Skeletal muscle tissue (tissue), 4 donors: ENCODE results near the gene ITIH2. TPM values are rescaled to one million over a fixed set of nuclear protein-coding genes. Genes with fewer than 3 reads are reported as not detected.

Experiments used
- H3K27ac ChIP-seq: one replicate; pipeline ENCODE4 v1.7.0; 2013; ENCODE audit warnings: mild to moderate bottlenecking, low read depth, low read length, inconsistent platforms
- H3K27me3 ChIP-seq, 3 donors: one replicate each; pipeline ENCODE4 v1.7.0; 2013; ENCODE audit warnings: low read length in 3 of 3; ENCODE audit not compliant: control insufficient read depth in 3 of 3, insufficient read depth in 3 of 3
- H3K36me3 ChIP-seq, 3 donors: one replicate each; pipeline ENCODE4 v1.7.0; 2013; ENCODE audit warnings: low read length in 3 of 3; ENCODE audit not compliant: control insufficient read depth in 3 of 3, insufficient read depth in 3 of 3
- H3K4me1 ChIP-seq, 3 donors: one replicate each; pipeline ENCODE4 v1.7.0; 2013; ENCODE audit warnings: low read length in 3 of 3, mild to moderate bottlenecking in 3 of 3; ENCODE audit not compliant: control insufficient read depth in 3 of 3, insufficient read depth in 3 of 3
- H3K4me3 ChIP-seq, 3 donors: one replicate each; pipeline ENCODE4 v1.7.0; 2013; ENCODE audit warnings: low read length in 3 of 3
- H3K9ac ChIP-seq, 3 donors: one replicate each; pipeline ENCODE4 v1.7.0; 2013; ENCODE audit warnings: low read length in 3 of 3, mild to moderate bottlenecking in 3 of 3, moderate library complexity in 2 of 3, low read depth in 1 of 3
- H3K9me3 ChIP-seq, 3 donors: one replicate each; pipeline ENCODE4 v1.7.0; 2013; ENCODE audit warnings: low read length in 3 of 3; ENCODE audit not compliant: control insufficient read depth in 3 of 3
- total RNA-seq: library from RNA; depleted of rRNA; stranded (reverse); fragments of >200 nt; gene quantifications from one replicate; pipeline ENCODE4 v1.2.3, GENCODE V29; 2014
- donor health status: Osteomylitis.

Gene ITIH2
- total RNA-seq, 1 donor from 2014 or later: 1.6 TPM

DNA sequence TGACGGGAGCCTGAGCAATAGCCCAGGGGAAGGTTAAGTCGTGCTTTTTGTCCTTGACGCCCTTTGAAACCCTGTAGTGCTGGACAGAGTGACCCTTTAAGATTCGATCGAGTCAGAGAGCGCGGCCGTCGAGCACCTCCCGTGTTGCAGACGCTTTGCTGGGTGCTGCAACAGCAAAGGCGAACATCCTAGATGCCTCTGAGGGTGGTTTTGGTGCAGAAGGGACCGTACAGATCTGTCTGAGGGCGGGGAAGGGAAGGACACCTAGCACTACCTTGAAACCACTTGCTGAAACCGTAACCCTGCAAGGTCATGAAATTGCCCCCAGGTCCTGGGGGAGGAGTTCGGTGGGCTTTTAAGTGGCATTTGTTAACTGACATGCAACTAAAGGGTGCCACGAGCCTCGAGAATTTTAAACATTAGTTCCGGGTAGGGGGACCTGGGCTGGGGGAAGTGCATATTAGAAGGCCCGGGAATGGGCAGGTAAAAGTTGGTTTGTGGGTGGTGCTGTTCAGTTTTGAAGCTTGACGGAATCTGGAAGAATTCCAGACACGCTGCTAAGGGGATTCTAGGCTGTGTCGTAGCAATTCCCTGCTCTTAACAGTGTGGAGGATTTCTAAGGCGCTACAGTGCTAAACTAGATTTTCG, 85.6 kb downstream of the ITIH2 start:
- H3K4me1 ChIP-seq: peaks cover 26 to 46% (median 27%) of the 10 kb centered on the region in 3 donors

DNA sequence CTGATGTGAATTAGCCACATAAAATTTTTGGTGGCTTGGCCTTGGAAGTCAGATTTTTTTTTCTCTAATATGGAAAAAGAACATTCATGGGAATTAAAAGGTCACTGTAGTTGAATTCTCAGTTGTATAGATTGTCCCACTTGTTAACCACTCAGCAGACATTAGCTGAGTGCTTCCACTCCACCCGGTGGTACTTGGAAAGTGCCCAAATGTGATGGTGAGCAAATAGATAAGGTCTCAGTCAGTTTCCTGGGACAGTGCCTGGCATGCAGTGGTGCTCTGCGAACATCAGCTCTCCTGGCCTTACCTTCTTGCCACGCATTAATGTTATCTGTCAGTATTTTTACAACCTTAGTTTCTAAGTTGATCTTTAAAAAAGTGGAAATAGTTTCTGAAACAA, 86.3 kb downstream of the ITIH2 start:
- Histone ChIP-seq H3K36me3 (peaks cover 0 to 4% (median 0%) of the 10 kb centered on the region in 3 donors), H3K9me3 (no peaks in the 10 kb centered on the region), H3K27ac (peak overlapping the region; percentile 92), H3K27me3 (no peaks in the 10 kb centered on the region), H3K4me1 (peaks cover 29 to 49% (median 31%) of the 10 kb centered on the region in 3 donors), H3K9ac (peak overlapping the region; percentile 93 to 99 (median 97)), H3K4me3 (peak overlapping the region; percentile 97 to 99 (median 98))

More for the DNA sequence above, 85.6 kb downstream of the ITIH2 start:
- Histone ChIP-seq H3K27me3 (no peaks in the 10 kb centered on the region), H3K9ac (peak overlapping the region; percentile 93 to 99 (median 97)), H3K36me3 (peaks cover 0 to 6% (median 0%) of the 10 kb centered on the region in 3 donors), H3K27ac (peak overlapping the region; percentile 92), H3K9me3 (no peaks in the 10 kb centered on the region), H3K4me3 (peak overlapping the region; percentile 97 to 99 (median 98))

DNA sequence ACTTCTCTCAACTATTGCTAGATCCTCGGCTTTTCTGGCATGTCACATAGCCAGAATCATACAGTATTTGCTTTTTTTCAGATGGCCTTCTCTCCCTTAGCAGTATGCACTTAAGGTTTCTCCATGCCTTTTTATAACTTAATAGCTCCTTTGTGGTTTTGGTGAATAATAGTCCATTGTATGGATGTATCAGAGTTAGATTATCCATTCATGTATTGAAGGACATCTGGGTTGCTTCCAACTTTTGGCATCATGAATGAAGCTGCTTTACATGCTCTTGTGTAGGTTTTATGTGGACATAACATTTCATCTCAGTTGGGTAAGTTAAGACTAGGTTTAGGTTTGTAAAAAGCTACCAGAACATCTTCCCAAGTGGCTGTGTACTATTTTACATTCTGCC, 89.4 kb downstream of the ITIH2 start:
- Histone ChIP-seq H3K4me3 (no peak overlapping the region), H3K36me3 (peaks cover 6 to 9% (median 7%) of the 10 kb centered on the region in 3 donors), H3K27me3 (no peaks in the 10 kb centered on the region), H3K4me1 (peaks cover 28 to 49% (median 29%) of the 10 kb centered on the region in 3 donors), H3K9me3 (no peaks in the 10 kb centered on the region), H3K27ac (no peak overlapping the region), H3K9ac (no peak overlapping the region)

DNA sequence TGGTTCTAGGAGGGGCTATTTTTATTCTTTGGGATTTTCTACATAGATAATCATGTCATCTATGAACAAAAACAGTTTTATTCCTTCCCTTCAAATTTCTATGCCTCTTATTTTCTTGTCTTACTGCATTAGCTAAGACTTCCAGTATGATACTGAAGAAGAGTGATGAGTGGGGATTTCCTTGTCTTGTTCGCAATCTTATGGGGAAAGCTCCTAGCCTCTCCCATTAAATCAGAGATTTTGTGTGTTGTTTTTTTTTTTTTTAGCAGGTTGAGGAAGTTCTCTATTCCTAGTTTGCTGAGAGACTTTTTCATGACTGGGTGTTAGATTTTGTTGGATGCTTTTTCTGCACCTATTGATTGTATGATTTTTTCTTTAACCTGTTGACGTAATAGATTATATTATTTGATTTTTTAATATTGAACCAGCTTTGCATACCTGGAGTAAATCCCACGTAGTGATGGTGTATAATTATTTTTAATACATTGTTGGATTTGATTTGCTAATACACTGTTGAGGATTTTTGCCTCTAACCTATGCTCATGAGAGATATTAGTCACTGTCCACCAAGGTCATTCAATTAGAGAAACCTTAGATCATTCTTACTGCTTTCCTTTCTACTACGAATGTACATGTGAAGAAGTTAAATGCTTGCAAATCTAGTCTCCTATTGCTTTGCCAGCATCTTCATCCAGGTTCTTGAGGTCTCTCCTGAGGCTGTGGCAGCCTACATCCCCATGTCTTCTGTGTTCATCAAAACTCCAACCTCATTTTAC, 91.3 kb downstream of the ITIH2 start:
- peaks cover 12 to 16% (median 13%) of the 10 kb centered on the region in 3 donors for H3K36me3 ChIP-seq

GRCh38 chr10:7795605-7796004, 92.5 kb downstream of the ITIH2 start:
- H3K9ac ChIP-seq: peak overlapping the region in 1 of 3 donors; percentile 15
- H3K9me3 ChIP-seq: no peaks in the 10 kb centered on the region
- H3K27me3 ChIP-seq: no peaks in the 10 kb centered on the region
- peaks cover 19 to 23% (median 21%) of the 10 kb centered on the region in 3 donors for H3K36me3 ChIP-seq
- H3K27ac ChIP-seq: no peak overlapping the region
- H3K4me1 ChIP-seq: peaks cover 13 to 30% (median 20%) of the 10 kb centered on the region in 3 donors
- H3K4me3 ChIP-seq: no peak overlapping the region

More for the DNA sequence above, 91.3 kb downstream of the ITIH2 start:
- H3K27me3 ChIP-seq: no peaks in the 10 kb centered on the region
- no peaks in the 10 kb centered on the region for H3K9me3 ChIP-seq
- H3K27ac ChIP-seq: peak overlapping the region; percentile 21
- H3K9ac ChIP-seq: no peak overlapping the region
- H3K4me3 ChIP-seq: no peak overlapping the region
- H3K4me1 ChIP-seq: peaks cover 22 to 38% (median 26%) of the 10 kb centered on the region in 3 donors

GRCh38 chr10:7797582-7797981, 94.5 kb downstream of the ITIH2 start:
- peak overlapping the region; percentile 78 for H3K27ac ChIP-seq

More at GRCh38 chr10:7797582-7797981, 94.5 kb downstream of the ITIH2 start:
- H3K9me3 ChIP-seq: no peaks in the 10 kb centered on the region
- H3K4me1 ChIP-seq: peaks cover 11 to 17% (median 17%) of the 10 kb centered on the region in 3 donors
- H3K27me3 ChIP-seq: no peaks in the 10 kb centered on the region
- no peak overlapping the region for H3K4me3 ChIP-seq
- peaks cover 34 to 43% (median 39%) of the 10 kb centered on the region in 3 donors for H3K36me3 ChIP-seq
- H3K9ac ChIP-seq: no peak overlapping the region

Other genes starting within 250 kb of the ITIH2 start
- 37.1 TPM for gene ITIH5, start 36.4 kb upstream of the ITIH2 start, total RNA-seq
- gene KIN, start 84.7 kb downstream of the ITIH2 start, total RNA-seq: 8.4 TPM
- gene ATP5F1C, start 84.9 kb downstream of the ITIH2 start, total RNA-seq: 295 TPM
- 2.1 TPM for gene TAF3, start 115.2 kb downstream of the ITIH2 start, total RNA-seq